NCI-H1092 treated with DMSO at 0.1 percent for 48 hours (cell line): ENCODE results near the gene CNTLN.
"Not testable (repeated sequence)": the region's sequence is repeated elsewhere in the genome, so short reads cannot be mapped to it uniquely, and the experiment has no call there.

Experiments
- DNase-seq: peaks from one replicate; lab custom pipeline; 2025; lab: John Stamatoyannopoulos, UW

The CNTLN gene

DNA sequence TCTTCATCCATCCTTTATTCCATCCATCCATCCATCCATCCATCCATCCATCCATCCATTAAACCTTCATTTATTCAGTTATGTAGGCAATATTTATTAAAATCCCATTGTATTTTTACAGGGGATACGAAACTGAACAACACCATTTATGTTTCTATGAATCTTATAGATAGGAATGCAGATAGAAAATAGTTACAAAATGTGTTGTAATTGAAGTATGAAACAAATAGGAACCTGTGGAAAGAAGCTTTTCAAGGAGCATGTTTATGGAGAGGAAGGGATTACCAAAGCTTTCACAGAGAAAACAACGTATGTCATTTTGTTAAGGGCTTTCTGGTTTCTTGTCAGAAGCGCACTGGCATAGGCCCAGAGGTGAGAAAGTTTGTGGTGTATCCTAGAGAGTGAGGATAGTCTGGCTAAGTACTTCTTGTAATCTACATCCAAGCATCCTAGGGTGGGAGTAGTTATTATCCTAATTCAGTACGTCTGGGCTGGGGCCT is 184.0 kb downstream of the CNTLN start:
- no peak for DNase-seq

DNA sequence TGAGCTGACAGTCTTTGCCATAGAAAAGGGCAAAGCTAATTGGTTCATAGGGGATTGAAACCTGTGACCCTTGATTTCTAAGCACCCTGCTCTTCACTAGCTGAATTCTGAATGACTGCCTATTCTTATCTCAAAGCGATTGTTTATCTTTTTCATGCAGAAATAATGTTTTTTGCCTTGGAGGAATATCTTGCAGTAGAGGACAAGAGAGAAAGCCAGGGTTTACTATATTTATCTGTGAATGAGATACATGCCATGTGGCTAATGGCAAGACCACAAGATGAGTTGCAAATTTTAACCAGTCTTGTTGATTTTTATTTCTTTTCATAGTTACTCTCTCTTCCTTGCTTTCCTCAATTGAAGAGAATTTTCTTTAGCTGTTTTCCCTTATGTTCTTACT is 185.0 kb downstream of the CNTLN start:
- no peak for DNase-seq

DNA sequence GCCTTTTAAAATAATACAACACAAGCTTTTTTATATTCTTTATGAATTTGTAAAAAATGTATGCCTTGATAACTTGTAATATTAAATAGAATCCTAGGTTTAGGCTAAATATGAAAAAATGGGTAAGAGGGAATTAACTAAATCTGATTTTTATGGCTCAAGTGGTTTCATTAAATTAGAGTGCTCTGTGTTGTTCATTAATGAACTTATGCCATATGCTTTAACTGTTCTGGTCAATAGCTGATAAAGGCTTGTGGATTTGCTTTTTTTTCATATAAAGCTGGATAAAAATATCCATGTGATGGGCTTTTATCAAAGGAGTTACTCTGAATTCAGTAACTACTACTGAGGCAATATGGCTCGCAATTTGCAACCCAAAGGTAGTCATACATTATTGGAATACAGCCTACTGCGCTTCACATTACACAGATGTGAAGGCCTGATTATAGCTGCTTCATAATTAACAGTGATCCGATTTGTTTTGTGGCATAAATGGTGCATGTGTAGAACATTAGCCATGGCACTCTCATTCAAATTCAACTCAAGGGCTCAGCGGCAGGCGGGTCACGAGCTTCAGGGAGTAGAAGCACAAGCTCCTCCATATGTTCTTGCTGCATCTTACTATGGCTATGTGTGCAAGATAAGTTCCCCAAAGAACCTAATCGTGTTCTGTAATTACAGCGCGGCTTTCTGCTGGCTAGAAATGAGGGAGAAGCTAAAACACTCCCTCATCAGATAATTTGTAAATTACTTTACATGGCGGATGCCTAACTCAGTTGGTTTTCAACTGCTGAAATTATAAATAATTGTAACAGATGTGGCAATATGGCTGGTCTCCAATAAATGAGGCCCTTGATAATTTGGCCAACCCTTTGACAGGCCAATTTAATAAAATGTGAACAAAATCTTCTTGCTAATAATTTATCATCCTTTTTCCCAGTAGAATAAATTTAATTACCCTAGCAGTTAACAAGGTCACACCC is 188.3 kb downstream of the CNTLN start:
- DNase-seq: peak; percentile 3

DNA sequence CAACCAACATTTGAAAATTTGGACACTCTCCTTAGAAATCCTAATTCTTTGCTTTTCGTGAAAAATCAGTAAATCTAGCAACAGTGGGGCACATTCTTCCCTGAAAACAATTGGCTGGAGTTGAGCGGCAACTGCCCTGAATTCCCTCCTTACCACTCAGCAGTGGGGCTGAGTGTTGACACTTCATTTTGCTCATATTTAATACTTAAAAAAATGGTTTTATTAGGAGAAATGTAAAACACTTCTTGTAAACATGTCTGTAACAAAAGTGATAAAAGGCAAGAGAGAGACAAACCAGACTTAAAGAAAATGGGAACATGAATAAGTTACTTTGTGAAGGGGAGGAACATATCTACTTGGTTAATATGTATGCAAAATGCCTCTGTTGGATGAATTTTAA is 193.5 kb downstream of the CNTLN start:
- DNase-seq: no peak

DNA sequence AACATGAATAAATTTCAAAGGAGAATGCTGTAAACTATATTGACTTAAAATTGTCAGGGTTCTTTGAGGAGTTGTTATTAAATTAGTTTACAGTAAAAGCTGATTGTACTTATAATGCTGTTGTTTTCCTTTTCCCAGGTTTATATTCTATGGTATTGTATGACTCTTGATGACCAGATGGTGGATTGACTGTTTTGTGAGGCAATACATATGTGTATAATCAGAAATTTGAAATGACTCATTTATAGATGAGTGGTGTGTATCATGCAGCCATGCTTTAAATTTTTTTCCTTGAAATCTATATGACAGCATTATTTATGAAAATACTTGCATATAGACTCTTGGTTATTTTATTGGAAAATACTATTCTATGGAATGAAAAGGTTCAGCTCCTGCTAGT is 195.3 kb downstream of the CNTLN start:
- no peak for DNase-seq

DNA sequence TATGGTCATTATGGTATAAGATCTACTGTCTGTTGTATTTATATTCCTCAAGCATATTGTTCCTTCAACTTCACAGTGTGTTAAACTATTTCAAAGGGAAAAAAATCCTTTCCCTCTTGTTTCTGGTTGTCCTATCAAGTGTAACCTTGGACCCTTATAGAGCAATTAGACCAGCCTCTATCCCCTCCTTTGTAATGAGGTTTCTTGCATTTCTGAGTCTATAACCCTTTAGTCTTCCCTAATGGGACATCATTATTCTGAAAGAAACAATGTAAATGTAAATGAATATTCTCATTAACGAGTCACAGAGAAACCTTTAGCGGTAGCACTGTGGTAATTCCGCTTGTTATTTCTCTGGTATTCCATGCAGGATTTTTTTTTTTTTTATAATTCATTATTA is 197.3 kb downstream of the CNTLN start:
- no peak for DNase-seq

DNA sequence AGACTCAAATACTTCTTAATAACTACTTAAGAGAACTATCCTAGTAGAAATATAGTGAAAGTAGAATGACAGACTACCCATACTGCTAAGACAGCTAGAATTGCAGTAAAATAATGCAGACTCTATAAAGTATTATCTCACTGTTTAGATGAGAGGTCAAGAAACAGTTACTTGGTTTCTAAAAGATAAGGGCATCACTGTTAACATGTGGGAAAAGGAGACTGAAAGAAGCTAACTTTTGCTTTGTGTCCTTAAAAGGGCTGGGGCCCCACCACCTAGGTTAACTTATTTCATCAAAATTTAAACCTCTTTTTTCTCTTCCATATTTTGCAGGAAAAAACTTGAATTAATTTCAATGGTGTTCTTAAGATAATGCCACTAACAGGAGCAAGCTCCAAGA is 204.3 kb downstream of the CNTLN start:
- DNase-seq: no peak

DNA sequence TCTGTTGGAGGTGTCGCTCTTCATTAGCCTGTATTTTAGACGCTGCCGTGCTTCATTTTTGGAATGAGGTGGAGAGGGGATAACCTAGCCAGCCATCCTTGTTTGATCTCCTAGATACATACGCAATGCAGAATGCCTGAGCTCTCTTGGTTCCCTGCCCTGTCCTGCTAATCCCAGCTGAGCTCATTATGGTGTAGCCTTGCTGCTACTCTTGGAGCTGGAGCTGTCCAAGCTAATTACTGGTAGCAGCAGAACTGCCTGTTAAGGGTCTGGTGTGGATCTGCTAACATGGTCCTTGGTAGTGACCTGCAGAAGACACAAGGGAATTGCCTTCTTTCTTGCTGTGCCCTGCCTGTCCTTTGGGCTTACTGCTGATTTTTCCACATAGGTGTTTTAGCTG is 207.9 kb downstream of the CNTLN start:
- DNase-seq: no peak

DNA sequence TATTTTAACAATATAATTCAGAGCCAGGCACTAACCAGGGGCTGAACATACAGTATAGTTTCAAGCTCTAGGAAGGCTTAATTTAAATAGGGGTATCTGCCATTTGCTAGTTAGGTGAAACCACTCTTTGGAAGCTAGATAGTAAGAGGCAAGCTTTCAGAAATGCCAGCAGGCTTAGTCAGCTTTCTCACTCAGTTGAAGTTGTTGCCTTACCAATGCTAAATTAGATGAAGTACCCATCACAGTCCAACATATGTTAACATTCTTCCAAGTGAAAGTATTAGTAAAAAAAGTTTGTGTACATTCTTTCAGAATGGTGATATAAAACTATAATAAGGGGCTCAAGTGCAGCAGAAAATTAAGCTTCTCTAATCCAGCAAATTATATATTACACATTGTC is 215.0 kb downstream of the CNTLN start:
- DNase-seq: no peak

DNA sequence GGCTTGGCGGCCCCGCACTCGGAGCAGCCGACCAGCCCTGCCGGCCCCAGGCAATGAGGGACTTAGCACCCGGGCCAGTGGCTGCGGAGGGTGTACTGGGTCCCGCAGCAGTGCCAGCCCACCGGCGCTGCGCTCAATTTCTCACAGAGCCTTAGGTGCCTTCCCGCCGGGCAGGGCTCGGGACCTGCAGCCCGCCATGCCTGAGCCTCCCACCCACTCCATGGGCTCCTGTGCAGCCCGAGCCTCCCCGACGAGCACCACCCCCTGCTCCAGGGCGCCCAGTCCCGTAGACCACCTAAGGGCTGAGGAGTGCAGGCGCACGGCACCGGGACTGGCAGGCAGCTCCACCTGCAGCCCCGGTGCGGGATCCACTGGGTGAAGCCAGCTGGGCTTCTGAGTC is 219.2 kb downstream of the CNTLN start:
- DNase-seq: not testable (repeated sequence)

DNA sequence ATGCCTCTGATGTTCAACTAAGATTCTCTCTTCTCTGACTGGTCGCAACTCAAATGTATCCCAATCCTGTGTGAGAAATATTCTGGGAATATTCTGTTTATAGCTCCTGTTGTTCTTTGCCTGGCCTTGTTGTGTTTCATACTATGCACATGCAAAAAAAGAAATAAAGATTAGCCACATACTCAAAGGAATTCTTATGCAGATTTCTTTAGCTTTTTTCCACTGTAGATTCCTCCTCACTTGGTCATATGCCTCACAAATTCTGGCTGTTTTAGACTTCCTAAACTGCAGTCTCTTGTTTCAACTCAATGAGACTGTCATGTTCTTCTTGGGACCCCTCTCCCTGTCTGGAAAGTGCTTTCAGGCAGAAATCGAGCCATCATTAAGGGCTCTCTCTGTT is 226.5 kb downstream of the CNTLN start:
- no peak for DNase-seq

DNA sequence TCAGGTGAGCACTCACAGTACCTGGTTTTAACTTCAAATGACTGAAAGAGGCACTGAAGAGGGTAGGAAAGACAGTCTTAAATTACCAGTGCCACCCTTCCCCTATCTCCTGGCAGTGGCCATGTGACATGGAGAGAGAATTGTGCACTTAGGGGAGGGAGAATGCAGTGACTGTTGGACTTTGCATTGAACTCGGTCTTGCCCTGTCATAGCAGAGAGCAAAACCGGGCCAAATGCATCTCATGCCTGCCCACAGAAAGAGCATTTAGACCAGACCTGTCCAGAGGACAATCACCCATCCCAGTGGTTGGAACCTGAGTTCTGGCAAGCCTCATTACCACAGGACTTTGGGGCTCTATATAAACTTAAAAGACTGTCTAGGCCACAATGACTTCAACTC is 232.2 kb downstream of the CNTLN start:
- no peak for DNase-seq

DNA sequence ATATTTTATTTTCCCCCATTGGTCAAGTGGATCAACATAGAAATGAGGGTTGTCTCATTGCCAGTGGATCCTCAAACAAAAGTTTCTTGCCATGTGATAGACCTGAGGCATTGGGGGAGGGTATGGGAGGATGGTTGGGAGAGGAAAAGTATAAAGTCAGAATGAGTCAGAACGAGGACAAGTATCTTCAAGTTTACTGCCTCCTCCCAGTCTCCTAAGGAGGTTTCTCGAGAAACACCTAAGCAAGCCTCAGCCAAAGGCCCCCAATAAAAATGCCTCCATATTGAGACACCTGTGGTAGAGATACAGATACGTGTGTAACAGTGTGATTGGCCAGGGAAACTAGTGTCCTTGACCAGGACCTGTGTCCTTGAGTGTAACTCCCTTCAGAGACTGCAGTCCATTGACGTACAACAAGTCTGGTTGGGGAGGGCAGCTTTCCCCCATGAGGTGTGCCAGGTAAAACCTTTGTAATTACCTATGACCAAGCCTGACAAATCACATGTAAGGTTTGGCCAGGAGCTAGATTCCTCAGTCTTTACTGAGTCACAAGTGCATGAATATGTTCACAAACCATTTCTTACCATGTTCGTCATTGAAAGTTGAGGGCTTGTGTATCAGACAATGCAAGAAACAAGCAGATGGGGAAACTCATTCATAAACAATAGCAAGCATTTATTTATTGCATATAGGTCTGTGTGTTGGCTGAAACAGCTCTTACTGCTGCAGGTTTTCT is 245.5 kb downstream of the CNTLN start:
- DNase-seq: no peak

DNA sequence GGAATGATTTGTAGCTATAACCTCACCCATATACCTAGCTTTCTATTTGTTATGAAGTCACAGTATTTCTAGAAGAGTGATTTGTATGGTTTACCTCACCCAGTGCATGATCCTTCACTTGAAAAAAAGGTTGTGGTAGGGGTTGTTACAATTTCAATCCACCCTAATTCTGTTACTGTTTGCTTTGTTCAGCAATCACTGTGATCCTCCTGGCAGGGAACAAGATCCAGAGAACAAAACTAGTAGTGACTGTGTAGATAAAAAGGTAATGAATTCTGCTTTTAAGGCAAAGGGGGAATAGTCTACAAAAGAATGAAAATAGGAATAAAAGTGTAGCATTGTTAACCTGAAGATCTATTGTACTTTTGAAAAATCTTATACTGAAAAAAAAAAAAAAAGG is 252.7 kb downstream of the CNTLN start:
- DNase-seq: peak; percentile 6

DNA sequence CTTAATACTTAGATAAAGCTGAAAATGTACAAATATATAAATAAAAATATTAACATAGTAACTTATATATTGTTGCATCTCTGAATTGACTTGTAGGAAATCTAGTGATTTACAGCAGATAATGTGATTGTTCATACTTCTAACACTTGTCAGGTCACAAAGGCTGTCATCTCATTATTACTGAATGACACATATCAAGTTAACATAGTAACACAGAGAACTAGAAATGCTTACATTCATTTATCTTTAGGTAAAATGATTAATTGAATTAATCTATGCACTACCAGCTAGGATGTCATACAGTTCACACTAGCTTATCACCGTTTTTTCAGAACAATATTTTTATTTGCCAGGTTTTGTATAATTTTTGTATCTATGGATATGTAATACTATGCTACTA is 254.2 kb downstream of the CNTLN start:
- no peak for DNase-seq

DNA sequence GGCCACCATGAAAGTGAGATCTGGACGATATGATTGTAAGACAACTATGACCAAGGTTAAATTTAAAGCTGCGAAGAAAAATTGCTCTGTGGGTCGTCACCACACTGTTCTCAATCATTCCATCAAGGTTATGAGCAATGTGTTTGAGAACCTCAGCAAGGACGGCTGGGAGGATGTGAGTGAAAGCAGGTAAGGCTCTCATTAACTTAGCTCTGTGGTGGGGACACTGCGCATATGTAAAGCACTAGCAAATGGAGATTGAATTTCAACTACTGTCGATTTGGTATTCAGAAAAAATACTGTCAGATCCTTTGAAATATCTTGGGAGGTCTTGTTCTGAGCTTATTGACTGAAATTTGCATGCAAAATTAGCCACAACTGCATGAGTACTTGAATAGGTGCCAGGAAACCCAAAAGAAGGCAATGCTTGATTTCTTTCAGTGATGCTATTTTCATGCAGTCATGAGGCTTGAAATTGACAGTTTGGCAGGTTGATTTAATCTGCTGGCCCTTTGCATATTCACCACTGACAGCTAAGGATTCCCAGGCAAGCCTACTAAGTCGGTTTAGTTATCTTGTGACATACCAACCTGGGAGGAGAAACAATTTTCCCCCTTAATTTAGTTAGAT is 260.2 kb downstream of the CNTLN start:
- no peak for DNase-seq

DNA sequence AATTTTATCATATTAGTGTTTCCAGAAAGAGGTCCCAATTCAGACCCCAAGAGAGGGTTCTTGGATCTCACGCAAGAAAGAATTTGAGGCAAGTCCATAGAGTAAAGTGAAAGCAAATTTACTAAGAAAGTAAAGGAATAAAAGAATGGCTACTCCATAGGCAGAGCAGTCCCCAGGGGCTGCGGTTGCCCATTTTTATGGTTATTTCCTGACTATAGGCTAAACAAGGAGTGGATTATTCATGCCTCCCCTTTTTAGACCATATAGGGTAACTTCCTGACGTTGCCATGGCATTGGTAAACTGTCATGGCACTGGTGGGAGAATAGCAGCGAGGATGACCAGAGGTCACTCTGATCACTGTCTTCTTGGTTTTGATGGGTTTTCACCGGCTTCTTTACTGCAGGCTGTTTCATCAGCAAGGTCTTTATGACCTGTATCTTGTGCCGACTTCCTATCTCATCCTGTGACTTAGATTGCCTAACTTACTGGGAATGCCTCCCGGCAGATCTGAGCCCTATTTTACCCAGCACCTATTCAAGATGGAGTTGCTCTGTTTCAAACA is 262.4 kb downstream of the CNTLN start:
- DNase-seq: not testable (repeated sequence)

DNA sequence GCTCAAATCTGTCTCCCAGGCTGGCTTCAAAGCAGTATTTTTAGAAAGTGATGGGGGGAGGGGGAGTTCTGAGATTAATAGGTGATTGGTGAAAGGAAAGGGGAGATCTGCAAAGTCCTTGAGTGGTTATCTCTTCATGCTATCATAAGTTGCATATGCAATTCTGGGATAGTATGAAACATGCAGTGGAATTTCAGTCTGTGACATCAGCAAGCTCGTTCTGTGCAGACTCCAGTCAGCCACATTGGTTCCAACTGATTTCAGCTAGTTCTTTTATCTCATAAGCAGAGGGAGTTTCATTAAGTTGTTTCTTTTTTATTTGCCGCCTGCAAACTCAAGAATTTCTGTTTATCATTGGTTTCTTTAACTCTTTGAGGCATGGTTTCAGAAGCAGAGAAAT is 263.5 kb downstream of the CNTLN start:
- no peak for DNase-seq

DNA sequence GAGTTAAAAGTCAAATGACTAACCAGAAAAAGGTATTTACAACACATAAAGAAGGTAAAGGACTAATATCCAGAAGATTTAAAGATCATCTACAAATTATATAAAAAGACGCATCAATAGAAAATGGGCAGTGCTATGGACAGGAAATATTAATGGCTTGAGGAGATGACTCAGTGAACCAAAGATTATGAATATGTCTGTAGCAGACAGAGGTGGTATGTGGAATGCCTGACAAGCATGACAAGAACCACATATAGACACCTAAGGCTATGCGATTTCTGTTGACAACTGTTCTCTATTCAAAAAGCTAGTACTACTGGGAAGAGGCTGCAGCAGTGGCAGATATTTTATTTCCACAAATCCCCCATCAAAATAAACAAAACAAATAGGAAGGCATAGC is 267.0 kb downstream of the CNTLN start:
- DNase-seq: no peak

DNA sequence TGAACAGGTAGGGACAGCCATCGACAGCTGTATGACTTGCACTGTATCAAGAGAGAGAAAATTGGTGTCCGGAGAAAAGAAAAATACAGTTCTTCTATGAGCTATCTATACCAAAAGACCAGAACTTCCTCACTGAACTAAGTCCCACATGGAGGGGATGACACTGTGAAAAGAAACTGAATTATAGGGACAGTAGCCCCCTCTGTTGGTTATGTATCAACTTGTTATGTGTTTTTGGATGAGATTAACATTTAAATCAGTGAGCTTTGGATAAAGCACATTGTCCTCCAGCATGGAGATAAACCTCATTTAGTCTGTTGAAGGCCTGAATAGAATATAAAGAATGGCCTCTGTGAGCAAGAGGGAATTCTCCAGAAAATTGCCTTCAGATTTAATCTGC is 267.5 kb downstream of the CNTLN start:
- DNase-seq: peak; percentile 19

DNA sequence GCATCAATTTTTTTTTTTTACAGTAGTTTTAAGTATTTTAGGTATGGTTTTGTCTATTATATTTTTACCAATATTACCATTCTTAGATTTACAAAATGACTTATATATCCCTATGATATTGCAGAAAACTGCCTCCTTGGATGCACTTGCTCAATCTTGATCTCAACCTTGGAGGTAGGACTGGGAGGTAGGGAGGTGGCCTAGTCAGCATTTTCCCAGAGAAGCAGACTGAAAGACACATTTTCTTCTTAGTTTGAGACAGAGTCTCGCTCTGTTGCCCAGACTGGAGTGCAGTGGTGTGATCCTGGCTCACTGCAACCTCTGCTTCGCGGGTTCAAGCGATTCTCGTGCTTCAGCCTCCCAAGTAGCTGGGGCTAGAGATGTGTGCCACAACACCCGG is 268.7 kb downstream of the CNTLN start:
- no peak for DNase-seq

DNA sequence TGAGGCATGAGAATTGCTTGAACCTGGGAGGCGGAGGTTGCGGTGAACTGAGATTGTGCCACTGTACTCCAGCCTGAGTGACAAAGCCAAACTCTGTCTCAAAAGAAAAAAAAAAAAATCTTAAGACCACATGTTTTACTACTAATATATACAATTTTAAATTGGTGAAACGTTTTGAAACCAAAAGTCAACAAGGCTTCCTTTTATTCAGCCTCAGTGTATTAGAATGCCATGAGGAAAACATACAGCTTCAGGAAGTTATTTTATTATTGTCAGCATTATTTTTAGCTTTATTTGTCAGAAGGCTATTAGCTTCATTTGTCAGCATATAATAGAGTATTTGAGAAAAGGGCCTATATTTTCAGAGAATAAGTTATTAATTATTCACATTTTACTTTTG is 280.1 kb downstream of the CNTLN start:
- DNase-seq: no peak
